Lung (tissue), 12 donors: Measurements from ENCODE around the gene GRIK3. TPM values are rescaled to one million over a fixed set of nuclear protein-coding genes. Genes with fewer than 3 reads are reported as not detected.

Source experiments
- ATAC-seq: fragments of 200-7000 bp; cut with Tn5 transposase; one replicate; pipeline ENCODE4 v1.9.1; 2020; ENCODE audit warnings: moderate number of reproducible peaks; ENCODE audit not compliant: insufficient read depth, low FRiP score
- DNase-seq, 3 donors: peaks; one replicate each; pipeline ENCODE4 v3.0.0-alpha.2; 2013 to 2017
- H3K27ac ChIP-seq, 2 donors: one replicate each; pipeline ENCODE4 v1.5.1; 2013; ENCODE audit warnings: mild to moderate bottlenecking in 2 of 2, moderate library complexity in 2 of 2, control low read depth in 1 of 2, inconsistent platforms in 1 of 2, low read depth in 1 of 2, low read length in 1 of 2
- H3K27me3 ChIP-seq, 3 donors: one replicate each; pipeline ENCODE4 v1.5.1; 2013; ENCODE audit warnings: low read length in 2 of 3; ENCODE audit not compliant: control insufficient read depth in 3 of 3, insufficient read depth in 3 of 3
- H3K36me3 ChIP-seq, 4 donors: one replicate each; pipeline ENCODE4 v1.5.1; 2013; ENCODE audit warnings: low read length in 4 of 4, mild to moderate bottlenecking in 1 of 4, moderate library complexity in 1 of 4; ENCODE audit not compliant: control insufficient read depth in 4 of 4, insufficient read depth in 4 of 4
- H3K4me1 ChIP-seq, 5 donors: one replicate each; pipeline ENCODE4 v1.5.1; 2013; ENCODE audit warnings: low read length in 5 of 5, mild to moderate bottlenecking in 2 of 5, moderate library complexity in 1 of 5; ENCODE audit not compliant: control insufficient read depth in 5 of 5, insufficient read depth in 5 of 5
- H3K4me3 ChIP-seq: one replicate; pipeline ENCODE4 v1.5.1; 2013; ENCODE audit warnings: mild to moderate bottlenecking, control low read depth, moderate library complexity
- H3K9ac ChIP-seq, 2 donors: one replicate each; pipeline ENCODE4 v1.5.1; 2013; ENCODE audit warnings: low read length in 2 of 2, control low read depth in 1 of 2; ENCODE audit not compliant: insufficient read depth in 1 of 2
- H3K9me3 ChIP-seq, 4 donors: one replicate each; pipeline ENCODE4 v1.5.1; 2013; ENCODE audit warnings: low read length in 3 of 4, mild to moderate bottlenecking in 1 of 4, moderate library complexity in 1 of 4; ENCODE audit not compliant: control insufficient read depth in 4 of 4, insufficient read depth in 3 of 4
- CTCF ChIP-seq: IDR thresholded peaks from 2 replicates; pipeline ENCODE4 v1.5.1; 2012; ENCODE audit warnings: mild to moderate bottlenecking; ENCODE audit errors: control extremely low read depth, extremely low read depth
- WGBS, 2 donors: extraction: QIAGEN DNeasy Blood & Tissue Kit; methylation state at CpG; one replicate each; pipeline ENCODE4 v1.1.7; 2013; 5-methylcytosine and 5-hydroxymethylcytosine counted together
- polyA plus RNA-seq, 2 donors: library from polyadenylated mRNA; stranded (reverse); fragments of 200-250 nt; gene quantifications; one replicate each; pipeline ENCODE4 v1.2.1, GENCODE V29; 2013
- total RNA-seq, 2 donors: library from RNA; depleted of rRNA in 1 of 2; stranded (reverse); fragments of >200 nt in 1 of 2; gene quantifications; one replicate each; pipeline ENCODE4 v1.2.1, GENCODE V29; 2014 to 2021
- donor health status: control.
- donor health status: control.
- donor health status: Bipolar disorder and iron deficiency.
- donor health status: healthy.
- donor health status: DM: yes; HTN: yes; CAD: no.

Gene GRIK3
- total and polyA plus RNA-seq, 4 donors, result 0.01 to 0.40 (median 0.07) TPM

DNA sequence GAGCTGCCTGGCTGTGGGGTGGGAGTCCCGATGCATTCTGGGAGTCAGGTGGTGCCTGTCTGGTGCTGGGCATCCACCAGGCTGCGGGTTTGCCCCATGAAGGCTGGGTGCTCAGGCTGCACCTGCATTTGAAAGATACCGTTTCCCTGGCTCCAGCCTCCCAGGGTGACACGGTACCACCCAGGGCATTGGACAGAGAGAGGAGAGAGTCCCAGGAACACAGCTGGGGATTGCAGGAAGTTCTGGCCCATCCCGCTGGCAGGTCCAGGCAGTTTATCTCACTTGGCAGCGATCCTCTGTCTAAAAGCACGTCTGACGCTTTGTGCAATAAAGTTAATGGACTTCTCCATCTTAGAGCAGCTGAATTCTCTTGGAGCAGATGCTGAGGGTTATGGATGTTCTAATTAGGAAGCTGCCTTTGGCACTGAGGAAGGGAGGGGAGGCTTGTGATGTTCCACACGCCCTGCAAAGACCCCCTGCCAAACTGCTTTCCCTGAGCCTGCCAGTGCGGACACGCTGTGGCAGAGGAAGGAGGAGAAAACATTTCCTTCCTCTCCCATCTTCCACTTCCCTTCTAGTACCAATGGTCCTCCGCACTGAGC, 246.9 kb downstream of the GRIK3 start:
- Histone ChIP-seq H3K4me3 (no peak overlapping the region), H3K4me1 (no peaks in the 10 kb centered on the region), H3K36me3 (no peaks in the 10 kb centered on the region), H3K27me3 (peaks cover 0 to 2% (median 0%) of the 10 kb centered on the region in 3 donors), H3K27ac (no peak overlapping the region), H3K9ac (no peak overlapping the region), H3K9me3 (no peaks in the 10 kb centered on the region)
- TF ChIP-seq CTCF, result no peak
- ATAC-seq (no peak), DNase-seq (peak in 2 of 3 donors; percentile 28 to 44)
- WGBS, 2 donors, result 43 to 50% methylated on average over 12 of the region's 12 CpGs

DNA sequence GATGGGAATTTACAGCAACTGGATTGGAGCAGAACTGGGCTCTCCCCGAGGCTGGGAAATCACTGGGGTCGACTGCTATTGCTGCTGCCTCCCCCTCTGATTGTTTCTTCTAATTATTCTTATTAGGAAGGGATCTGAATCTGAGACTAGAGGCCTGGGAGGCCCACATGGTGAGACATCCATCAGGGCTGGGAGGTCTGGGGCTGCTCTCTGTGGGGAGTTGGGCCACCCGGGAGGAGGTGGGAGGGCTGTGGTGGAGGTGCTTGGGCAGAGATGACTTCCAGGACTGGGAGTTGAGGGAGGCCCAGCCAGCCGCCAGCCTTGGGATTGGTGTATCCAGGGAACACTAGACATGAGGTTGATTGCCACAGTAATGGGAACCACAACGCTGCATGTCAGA, 247.9 kb downstream of the GRIK3 start:
- TF ChIP-seq CTCF, result no peak
- ATAC-seq (no peak), DNase-seq (no peak)
- Histone ChIP-seq H3K4me3 (no peak overlapping the region), H3K27ac (no peak overlapping the region), H3K9ac (no peak overlapping the region), H3K4me1 (no peaks in the 10 kb centered on the region), H3K36me3 (no peaks in the 10 kb centered on the region), H3K9me3 (no peaks in the 10 kb centered on the region), H3K27me3 (peaks cover 0 to 2% (median 0%) of the 10 kb centered on the region in 3 donors)
- 76 to 81% methylated on average over 5 of the region's 5 CpGs for WGBS, 2 donors

- Histone ChIP-seq H3K36me3 (no peaks in the 10 kb centered on the region), H3K4me3 (no peak overlapping the region), H3K9me3 (no peaks in the 10 kb centered on the region), H3K27ac (no peak overlapping the region), H3K27me3 (peaks cover 0 to 2% (median 0%) of the 10 kb centered on the region in 3 donors), H3K9ac (no peak overlapping the region), H3K4me1 (no peaks in the 10 kb centered on the region)
- 73 to 74% methylated on average over 9 of the region's 9 CpGs for WGBS, 2 donors
- TF ChIP-seq CTCF, result no peak
- ATAC-seq (no peak), DNase-seq (no peak)
These were observed 250.0 kb downstream of the GRIK3 start for GRCh38 chr1:36784147-36784859.
